Measurements from ENCODE around the gene P3R3URF.

DNA sequence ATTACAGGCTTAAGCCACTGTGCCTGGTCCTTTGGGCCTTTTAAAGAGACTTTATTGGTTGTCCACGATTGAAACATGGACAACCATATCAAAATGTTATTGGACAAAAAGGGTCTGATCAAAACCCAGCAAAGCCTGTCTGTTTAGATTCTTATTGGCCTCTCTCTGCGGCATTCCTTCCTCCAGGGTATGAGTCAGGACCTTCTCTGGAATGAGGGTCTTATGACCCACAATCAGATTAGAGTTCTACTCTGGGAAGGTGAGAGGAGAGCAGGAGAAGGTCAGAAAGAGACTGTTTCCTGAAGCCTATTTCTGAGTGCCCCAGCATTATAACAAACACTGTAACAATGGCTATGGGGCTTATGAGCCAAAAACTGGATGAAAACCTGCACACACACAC lies 34.8 kb upstream of the P3R3URF start:
- TF ChIP-seq ZNF274 (IDR thresholded peaks at IDR 0.05; ENCODE audit: low read depth, low read length) (no peak), YY1 (IDR thresholded peaks at IDR 0.05; ENCODE audit: insufficient read depth, insufficient read length) (no peak), SUZ12 (IDR thresholded peaks at IDR 0.05; ENCODE audit: extremely low read depth, insufficient read depth, insufficient read length) (no peak)
